H1 (cell line): Measurements from ENCODE around the gene AHDC1. TPM values are rescaled to one million over a fixed set of nuclear protein-coding genes. Genes with fewer than 3 reads are reported as not detected.

ENCODE experiments used
- CTCF ChIA-PET: fragments of 300-600 bp; sonication (Branson Sonifier 250); formaldehyde crosslinking; loops from one replicate; lab custom pipeline; 2021; ENCODE audit not compliant: partially characterized antibody; lab: Charles Lee
- POLR2A ChIA-PET: fragments of 300-600 bp; sonication (Branson Sonifier 250); formaldehyde crosslinking; loops from one replicate; lab custom pipeline; 2021; ENCODE audit warnings: inconsistent platforms; ENCODE audit not compliant: partially characterized antibody; lab: Charles Lee
- DNase-seq, 2 experiments: peaks; one replicate each; pipeline versions ENCODE4 v3.0.0 to v3.0.0-alpha.2; 2010 to 2022; ENCODE audit warnings: low spot score in 2 of 2, low read depth in 1 of 2, mixed read lengths in 1 of 2
- FAIRE-seq: peaks from 2 replicates; lab custom pipeline; 2011; peaks lifted over from hg19 to GRCh38; lab: Jason Lieb, UNC
- H2AFZ ChIP-seq: 2 replicates; pipeline ENCODE4 v1.8.1; 2012; ENCODE audit warnings: low read length, inconsistent platforms
- H2AK5ac ChIP-seq: 2 replicates; pipeline ENCODE4 v1.6.1; 2013; ENCODE audit warnings: low read depth, low read length
- H2BK120ac ChIP-seq: replicated peaks from 2 replicates; pipeline ENCODE3; 2013; ENCODE audit warnings: low read depth, low read length, inconsistent platforms
- H2BK12ac ChIP-seq: 2 replicates; pipeline ENCODE4 v1.6.1; 2013; ENCODE audit warnings: low read depth, low read length
- H2BK15ac ChIP-seq: 2 replicates; pipeline ENCODE4 v1.6.1; 2013; ENCODE audit warnings: low read length
- H2BK20ac ChIP-seq: 2 replicates; pipeline ENCODE4 v1.6.1; 2013; ENCODE audit warnings: low read length
- H2BK5ac ChIP-seq: 2 replicates; pipeline ENCODE4 v1.6.1; 2013; ENCODE audit warnings: low read depth, low read length
- H3K14ac ChIP-seq: 2 replicates; pipeline ENCODE4 v1.6.1; 2013; ENCODE audit warnings: inconsistent platforms; ENCODE audit not compliant: insufficient read length
- H3K18ac ChIP-seq: 2 replicates; pipeline ENCODE4 v1.6.1; 2013; ENCODE audit warnings: low read length; ENCODE audit errors: extremely low read depth
- H3K23ac ChIP-seq: 2 replicates; pipeline ENCODE4 v1.6.1; 2013; ENCODE audit warnings: inconsistent platforms; ENCODE audit not compliant: insufficient read length
- H3K23me2 ChIP-seq: 2 replicates; pipeline ENCODE4 v1.6.1; 2013; ENCODE audit warnings: low read depth, low read length
- H3K27ac ChIP-seq: 2 replicates; pipeline ENCODE4 v1.6.1; 2011; ENCODE audit warnings: low read depth, low read length, inconsistent platforms
- H3K27me3 ChIP-seq, 4 experiments: replicated peaks in 1 of 4; 1 replicate in 1 of 4; 2 replicates in 3 of 4; pipeline versions ENCODE4 v1.6.1 to v1.8.1; 2011 to 2013; ENCODE audit warnings: low read length in 3 of 4, mild to moderate bottlenecking in 3 of 4, inconsistent platforms in 2 of 4, mixed read lengths in 2 of 4, moderate library complexity in 1 of 4; ENCODE audit not compliant: control insufficient read depth in 3 of 4, insufficient read depth in 3 of 4; ENCODE audit errors: extremely low read depth in 1 of 4
- H3K36me3 ChIP-seq, 4 experiments: 2 replicates each; pipeline versions ENCODE4 v1.6.1 to v1.8.1; 2011 to 2013; ENCODE audit warnings: mild to moderate bottlenecking in 4 of 4, low read length in 3 of 4, moderate library complexity in 2 of 4, control low read depth in 1 of 4, inconsistent platforms in 1 of 4; ENCODE audit not compliant: insufficient read depth in 4 of 4, control insufficient read depth in 2 of 4
- H3K4ac ChIP-seq: replicated peaks from 2 replicates; pipeline ENCODE3; 2013; ENCODE audit warnings: low read length, low read depth, mixed read lengths, inconsistent platforms; ENCODE audit not compliant: insufficient read length
- H3K4me1 ChIP-seq, 4 experiments: replicated peaks in 1 of 4; 1 replicate in 1 of 4; 2 replicates in 3 of 4; pipeline versions ENCODE4 v1.6.1 to v1.8.1; 2011 to 2013; ENCODE audit warnings: low read length in 3 of 4, inconsistent platforms in 2 of 4, mixed read lengths in 1 of 4; ENCODE audit not compliant: insufficient read depth in 4 of 4, control insufficient read depth in 3 of 4
- H3K4me2 ChIP-seq, 2 experiments: 2 replicates each; pipeline versions ENCODE4 v1.6.1 to v1.8.1; 2011 to 2013; ENCODE audit warnings: low read depth in 2 of 2, low read length in 2 of 2, control low read depth in 1 of 2, inconsistent platforms in 1 of 2, mild to moderate bottlenecking in 1 of 2; ENCODE audit not compliant: insufficient read depth in 1 of 2
- H3K4me3 ChIP-seq, 4 experiments: fragments of 200-600, 300-600 bp in 1 of 4; sonication (generic), shearing (Covaris generic), sonication (Bioruptor Twin) in 1 of 4; 2 replicates each; pipeline versions ENCODE4 v1.5.1 to v1.8.1; 2011 to 2016; ENCODE audit warnings: low read length in 4 of 4, low read depth in 3 of 4, control low read depth in 2 of 4, inconsistent platforms in 2 of 4, mild to moderate bottlenecking in 2 of 4, mixed read lengths in 1 of 4, moderate library complexity in 1 of 4; ENCODE audit not compliant: insufficient read depth in 2 of 4; ENCODE audit errors: extremely low read depth in 1 of 4
- H3K56ac ChIP-seq: replicated peaks from 2 replicates; pipeline ENCODE3; 2013; ENCODE audit warnings: low read depth, mild to moderate bottlenecking, mixed read lengths, low read length, inconsistent platforms; ENCODE audit not compliant: insufficient read length
- H3K79me1 ChIP-seq: 2 replicates; pipeline ENCODE4 v1.6.1; 2013; ENCODE audit warnings: low read depth, low read length, control low read depth
- H3K79me2 ChIP-seq, 2 experiments: 2 replicates each; pipeline versions ENCODE4 v1.6.1 to v1.8.1; 2012 to 2013; ENCODE audit warnings: low read length in 2 of 2, mild to moderate bottlenecking in 2 of 2, inconsistent platforms in 1 of 2; ENCODE audit not compliant: insufficient read depth in 2 of 2, control insufficient read depth in 1 of 2
- H3K9ac ChIP-seq, 4 experiments: replicated peaks in 1 of 4; 1 replicate in 1 of 4; 2 replicates in 3 of 4; pipeline versions ENCODE4 v1.6.1 to v1.8.1; 2011 to 2013; ENCODE audit warnings: low read depth in 3 of 4, low read length in 3 of 4, control low read depth in 2 of 4, mild to moderate bottlenecking in 2 of 4, moderate library complexity in 2 of 4, inconsistent platforms in 1 of 4; ENCODE audit errors: extremely low read depth in 1 of 4
- H3K9me3 ChIP-seq, 2 experiments: 2 replicates each; pipeline versions ENCODE4 v1.6.1 to v1.8.1; 2012 to 2013; ENCODE audit warnings: mild to moderate bottlenecking in 2 of 2, moderate library complexity in 2 of 2, control low read depth in 1 of 2, inconsistent platforms in 1 of 2, low read depth in 1 of 2, low read length in 1 of 2, mixed read lengths in 1 of 2; ENCODE audit not compliant: insufficient read depth in 2 of 2
- H4K20me1 ChIP-seq, 2 experiments: replicated peaks in 1 of 2; 2 replicates each; pipeline versions ENCODE3 to v1.8.1; 2011 to 2013; ENCODE audit warnings: inconsistent platforms in 2 of 2, low read length in 2 of 2, mild to moderate bottlenecking in 1 of 2; ENCODE audit not compliant: insufficient read depth in 2 of 2, control insufficient read depth in 1 of 2
- H4K5ac ChIP-seq: 2 replicates; pipeline ENCODE4 v1.6.1; 2013; ENCODE audit warnings: low read length, low read depth, mixed read lengths, inconsistent platforms; ENCODE audit not compliant: insufficient read length
- H4K8ac ChIP-seq: 2 replicates; pipeline ENCODE4 v1.8.0; 2013; ENCODE audit warnings: mild to moderate bottlenecking, moderate library complexity, low read length, inconsistent platforms; ENCODE audit not compliant: insufficient read depth; ENCODE audit errors: extremely low read depth
- H4K91ac ChIP-seq: replicated peaks from 2 replicates; pipeline ENCODE3; 2013; ENCODE audit warnings: low read length, mixed read lengths, inconsistent platforms; ENCODE audit not compliant: insufficient read length
- ASH2L ChIP-seq: fragments of 200-600, 300-600 bp; sonication (generic); IDR thresholded peaks from one replicate; pipeline ENCODE4 v1.7.1; 2017; ENCODE audit warnings: low read length
- FOSL1 ChIP-seq: IDR thresholded peaks from 2 replicates; pipeline ENCODE4 v1.6.1; 2011; ENCODE audit warnings: mild to moderate bottlenecking, low read depth, low read length, moderate library complexity; ENCODE audit not compliant: insufficient read depth
- KDM1A ChIP-seq: fragments of 200-600, 300-600 bp; sonication (generic); IDR thresholded peaks from 2 replicates; pipeline ENCODE4 v1.7.1; 2016; ENCODE audit warnings: mild to moderate bottlenecking, low read length, borderline replicate concordance
- KDM4A ChIP-seq: IDR thresholded peaks from one replicate; pipeline ENCODE4 v1.7.1; 2012; ENCODE audit warnings: low read depth, mild to moderate bottlenecking, moderate library complexity, low read length, inconsistent platforms; ENCODE audit not compliant: severe bottlenecking
- KDM5A ChIP-seq: fragments of 200-600 bp; IDR thresholded peaks from 2 replicates; pipeline ENCODE4 v1.7.1; 2012; ENCODE audit warnings: mild to moderate bottlenecking, low read length, inconsistent platforms, mixed read lengths
- SAP30 ChIP-seq: fragments of 300-600 bp; sonication (generic); IDR thresholded peaks from 2 replicates; pipeline ENCODE4 v1.7.1; 2012; ENCODE audit warnings: low read length, moderate library complexity, mild to moderate bottlenecking, inconsistent platforms; ENCODE audit not compliant: insufficient read depth, insufficient replicate concordance
- SIX5 ChIP-seq: IDR thresholded peaks from 2 replicates; pipeline ENCODE4 v1.6.1; 2011; ENCODE audit warnings: mild to moderate bottlenecking, low read depth, low read length
- TBP ChIP-seq: IDR thresholded peaks from 2 replicates; pipeline ENCODE4 v1.6.1; 2011; ENCODE audit warnings: low read depth, low read length, improper control_type of control experiment
- WGBS, 2 experiments: shearing (Covaris generic) in 1 of 2; methylation state at CpG; one replicate each; pipeline versions ENCODE4 v1.1.6 to v1.1.7; 2013 to 2015; ENCODE audit warnings: low lambda C conversion rate in 2 of 2, mixed read lengths in 2 of 2, inconsistent platforms in 1 of 2, low coverage in 1 of 2, missing lambda C conversion rate in 1 of 2; ENCODE audit not compliant: insufficient replicate concordance in 2 of 2, insufficient coverage in 1 of 2, insufficient read length in 1 of 2; ENCODE audit errors: extremely low coverage in 1 of 2, missing lambda C conversion rate in 1 of 2; 5-methylcytosine and 5-hydroxymethylcytosine counted together
- polyA plus RNA-seq, 7 experiments: library from polyadenylated mRNA; depleted of rRNA in 3 of 7; stranded (reverse) in 5 of 7; unstranded in 2 of 7; fragments of >200 nt in 5 of 7; fragments of 200-250 nt in 2 of 7; gene quantifications; 1 replicate in 5 of 7; 2 replicates in 1 of 7; 4 replicates in 1 of 7; pipeline versions ENCODE4 v1.2.1 to v1.2.3, GENCODE V29; 2011 to 2013; ENCODE audit warnings: missing spikeins in 2 of 7, mixed read lengths in 2 of 7
- total RNA-seq: library from RNA; stranded (reverse); fragmentation: NEBNext Ultra II Directional; extraction: Animal tissue kit (Norgen Biotek cat#: 25700); gene quantifications from 2 replicates; pipeline ENCODE4 v1.2.1, GENCODE V29; 2021

The AHDC1 gene
- total and polyA plus RNA-seq, 2 of the 8 experiments (the other 6 are each of a cell fraction or from before 2014, with no cell fraction given), result 4.4 to 35.1 TPM

- POLR2A ChIA-PET, result interaction anchor here (0.8 to 6.4 kb wide), 21 partner anchors 10 to 248 kb away, joined by 3 to 97 read pairs (median 4); partner anchors contain the start of gene IFI6
- 0 out of 2 replicates have a peak overlapping the region, but pooled peaks have one; percentile 27 for H2AFZ ChIP-seq
- H4K5ac ChIP-seq, result no peak overlapping the region
- peaks cover 29 to 45% (median 34%) of the 10 kb centered on the region in 4 experiments for H3K4me1 ChIP-seq
- H3K79me2 ChIP-seq, result peaks cover 0 to 28% of the 10 kb centered on the region in 2 experiments; a peak in 3 of 4 replicates
- peak overlapping the region; percentile 69; the same call in 1 of the 2 replicates for H2BK5ac ChIP-seq
- H3K79me1 ChIP-seq, result peaks cover 6% of the 10 kb centered on the region; the same call in 1 of the 2 replicates
- H3K4me2 ChIP-seq, result peak overlapping the region; percentile 68 to 74
- H3K23ac ChIP-seq, result no peak overlapping the region
- H3K9me3 ChIP-seq, result no peaks in the 10 kb centered on the region
- no peak overlapping the region for H3K14ac ChIP-seq
- no peak overlapping the region for H4K8ac ChIP-seq
- peaks cover 8% of the 10 kb centered on the region for H3K23me2 ChIP-seq
- no peak overlapping the region for H3K27ac ChIP-seq
- H4K20me1 ChIP-seq, result peaks cover 10 to 20% of the 10 kb centered on the region in 2 experiments
- H2AK5ac ChIP-seq, result 0 out of 2 replicates have a peak overlapping the region, but pooled peaks have one; percentile 75
- no peak overlapping the region for H3K56ac ChIP-seq
- H2BK15ac ChIP-seq, result peak overlapping the region; percentile 1
- H3K36me3 ChIP-seq, result no peaks in the 10 kb centered on the region
- peak in 1 of 2 experiments; percentile 77 for DNase-seq
- H3K18ac ChIP-seq, result peak overlapping the region; percentile 84; the same call in 1 of the 2 replicates
- H2BK120ac ChIP-seq, result no peak overlapping the region
- peak overlapping the region; percentile 57; the same call in 1 of the 2 replicates for H2BK20ac ChIP-seq
- peak overlapping the region; percentile 58 for H4K91ac ChIP-seq
- H3K4ac ChIP-seq, result peak overlapping the region; percentile 45
- H2BK12ac ChIP-seq, result peak overlapping the region; percentile 62; the same call in 1 of the 2 replicates
- FAIRE-seq, result no peak
- no peaks in the 10 kb centered on the region for H3K27me3 ChIP-seq
- no peak overlapping the region; a peak in 1 of 7 replicates for H3K9ac ChIP-seq
- 7% methylated on average over 17 of the region's 21 CpGs; no CpG with 5 or more reads in 1 of the 2 experiments for WGBS, 2 experiments
- peak overlapping the region; percentile 57 to 82 (median 68) for H3K4me3 ChIP-seq
- CTCF ChIA-PET, result interaction anchor here (0.6 to 37.8 kb wide), 32 partner anchors 10 to 305 kb away, joined by 3 to 1807 read pairs (median 10); partner anchors contain the start of genes GPR3, IFI6 and MAP3K6
- TF ChIP-seq FOSL1 (no peak), TBP (peak; percentile 52; the same call in 1 of the 2 replicates), KDM5A (no peak), SIX5 (no peak), KDM1A (peak; percentile 43; the same call in 1 of the 2 replicates), SAP30 (peak; percentile 67), KDM4A (no peak), ASH2L (no peak)
Observed at GRCh38 chr1:27604579-27605299, 795 bp upstream of the AHDC1 start.
